K562 (cell line): ENCODE data around the gene TXNIP. TPM values are rescaled to one million over a fixed set of nuclear protein-coding genes. Genes with fewer than 3 reads are reported as not detected.
A peak's percentile ranks its signal among the peaks of the same experiment; 100 is the strongest.

Experiments used
- BRF1 ChIP-seq: IDR thresholded peaks from 3 replicates; pipeline ENCODE4 v1.6.1; 2011; ENCODE audit warnings: borderline replicate concordance, mild to moderate bottlenecking; ENCODE audit not compliant: insufficient read length; ENCODE audit errors: extremely low read depth
- CHD4 ChIP-seq: fragments of 200-600 bp; sonication (generic); IDR thresholded peaks from 3 replicates; pipeline ENCODE4 v1.6.1; 2012; ENCODE audit warnings: low read depth, mild to moderate bottlenecking, mixed read lengths, low read length, inconsistent platforms; ENCODE audit not compliant: insufficient read depth, insufficient replicate concordance, poor library complexity, severe bottlenecking
- ERF ChIP-seq: fragments of 450-650 bp; formaldehyde crosslinking; IDR thresholded peaks from 2 replicates; pipeline ENCODE4 v1.4.0; 2020; ENCODE audit warnings: mild to moderate bottlenecking, mixed read lengths
- ESRRA ChIP-seq: fragments of 450-650 bp; IDR thresholded peaks from 2 replicates; pipeline ENCODE4 v1.6.1; 2014; ENCODE audit warnings: low read depth, mild to moderate bottlenecking, moderate library complexity, borderline replicate concordance
- ESRRB ChIP-seq: fragments of 250-450 bp; sonication (Bioruptor Pico); IDR thresholded peaks from 2 replicates; pipeline ENCODE4 v1.5.0; 2020; ENCODE audit warnings: mild to moderate bottlenecking, moderate library complexity, borderline replicate concordance
- KLF16 ChIP-seq: IDR thresholded peaks from 2 replicates; pipeline ENCODE4 v1.6.1; 2016; ENCODE audit warnings: antibody characterized with exemption
- MLX ChIP-seq, 2 experiments: fragments of 450-650 bp in 1 of 2; sonication (generic) in 1 of 2; formaldehyde crosslinking; conservative IDR thresholded peaks; 2 replicates each; pipeline versions ENCODE4 v1.4.0 to v1.8.1; 2020 to 2022; ENCODE audit warnings: mild to moderate bottlenecking in 1 of 2, missing genetic modification reagents in 1 of 2
- NFIX ChIP-seq: fragments of 250-450 bp; sonication (Bioruptor Pico); IDR thresholded peaks from 2 replicates; pipeline ENCODE4 v1.4.0; 2020; ENCODE audit warnings: low read depth, mild to moderate bottlenecking, moderate library complexity
- NRF1 ChIP-seq, 2 experiments: fragments of 450-650 bp; IDR thresholded peaks in 1 of 2; conservative IDR thresholded peaks in 1 of 2; 2 replicates each; pipeline ENCODE4 v1.6.1; 2014; ENCODE audit warnings: mild to moderate bottlenecking in 2 of 2
- NUFIP1 ChIP-seq: fragments of 450-650 bp; IDR thresholded peaks from 2 replicates; pipeline ENCODE4 v1.6.1; 2018; ENCODE audit not compliant: partially characterized antibody
- PCBP1 ChIP-seq: fragments of 200-400 bp; formaldehyde crosslinking; IDR thresholded peaks from 2 replicates; pipeline ENCODE4 v1.6.1; 2018; ENCODE audit warnings: mild to moderate bottlenecking, low read depth, low read length; ENCODE audit not compliant: poor library complexity, severe bottlenecking
- POU5F1 ChIP-seq: fragments of 150-350 bp; IDR thresholded peaks from 2 replicates; pipeline ENCODE4 v1.6.1; 2014; ENCODE audit warnings: borderline replicate concordance, low read length, low read depth, mild to moderate bottlenecking; ENCODE audit not compliant: partially characterized antibody
- PURB ChIP-seq: sonication (generic); formaldehyde crosslinking; IDR thresholded peaks from 2 replicates; pipeline ENCODE4 v1.9.0; 2021; ENCODE audit warnings: low read depth, mild to moderate bottlenecking, missing genetic modification reagents
- RBM34 ChIP-seq: fragments of 200-400 bp; formaldehyde crosslinking; IDR thresholded peaks from 2 replicates; pipeline ENCODE4 v1.6.1; 2018; ENCODE audit warnings: low read length, borderline replicate concordance; ENCODE audit not compliant: insufficient read depth
- RFX1 ChIP-seq: fragments of 450-650 bp; IDR thresholded peaks from 2 replicates; pipeline ENCODE4 v1.6.1; 2016; ENCODE audit warnings: mild to moderate bottlenecking, moderate library complexity
- SETDB1 ChIP-seq: IDR thresholded peaks from one replicate; pipeline ENCODE4 v1.6.1; 2012; ENCODE audit warnings: low read length, control low read depth, inconsistent platforms
- SIN3B ChIP-seq: fragments of 450-650 bp; IDR thresholded peaks from 2 replicates; pipeline ENCODE4 v1.6.1; 2017; ENCODE audit warnings: low read depth, mild to moderate bottlenecking, moderate library complexity
- SIX5 ChIP-seq, 2 experiments: IDR thresholded peaks; 2 replicates each; pipeline ENCODE4 v1.6.1; 2011; ENCODE audit warnings: low read length in 2 of 2, borderline replicate concordance in 1 of 2, low read depth in 1 of 2, mild to moderate bottlenecking in 1 of 2, moderate library complexity in 1 of 2; ENCODE audit not compliant: insufficient read depth in 1 of 2
- SPI1 ChIP-seq: IDR thresholded peaks from 2 replicates; pipeline ENCODE4 v1.6.1; 2011; ENCODE audit warnings: low read depth, low read length, control low read depth, borderline replicate concordance
- THRB ChIP-seq: fragments of 450-650 bp; formaldehyde crosslinking; conservative IDR thresholded peaks from 2 replicates; pipeline ENCODE4 v1.4.0; 2022; ENCODE audit warnings: mild to moderate bottlenecking, missing genetic modification characterization
- WHSC1 ChIP-seq: IDR thresholded peaks from one replicate; pipeline ENCODE4 v1.6.1; 2012; ENCODE audit warnings: low read length, control low read depth, inconsistent platforms
- XRCC5 ChIP-seq: fragments of 200-400 bp; formaldehyde crosslinking; IDR thresholded peaks from 2 replicates; pipeline ENCODE4 v1.6.1; 2017; ENCODE audit warnings: low read depth, mild to moderate bottlenecking, low read length
- ZNF3 ChIP-seq: fragments of 250-450 bp; sonication (Bioruptor Pico); IDR thresholded peaks from 2 replicates; pipeline ENCODE4 v1.5.0; 2021; ENCODE audit warnings: mild to moderate bottlenecking, moderate library complexity
- ZNF384 ChIP-seq: IDR thresholded peaks from 2 replicates; pipeline ENCODE4 v1.6.1; 2012; ENCODE audit warnings: low read depth, low read length, improper control_type of control experiment
- ZNF436 ChIP-seq: fragments of 250-450, 450-650 bp; sonication (Bioruptor Pico); formaldehyde crosslinking; IDR thresholded peaks from 2 replicates; pipeline ENCODE4 v1.7.0; 2020; ENCODE audit warnings: mild to moderate bottlenecking
- ZNF740 ChIP-seq, 3 experiments: fragments of 200-800 bp in 1 of 3; sonication (Bioruptor generic) in 1 of 3; sonication (generic) in 1 of 3; formaldehyde crosslinking in 1 of 3; IDR thresholded peaks; 2 replicates each; pipeline versions ENCODE4 v1.6.1 to v1.8.0; 2016 to 2022; ENCODE audit warnings: mild to moderate bottlenecking in 2 of 3, missing compliant biosample characterization in 2 of 3, missing genetic modification characterization in 2 of 3, missing genetic modification reagents in 1 of 3
- polyA plus RNA-seq, 8 experiments: library from polyadenylated mRNA; depleted of rRNA in 4 of 8; stranded (reverse) in 5 of 8; unstranded in 3 of 8; fragments of >200 nt; fragmentation: Nextera tagmentation in 2 of 8; fragmentation: Illumina TruSeq in 1 of 8; extraction: Ambion mirVana in 2 of 8; extraction: Trizol in 1 of 8; gene quantifications; 2 replicates each; pipeline versions ENCODE4 v1.2.1 to v1.2.3, GENCODE V29; 2011 to 2014; ENCODE audit warnings: inconsistent platforms in 1 of 8, missing spikeins in 1 of 8
- total RNA-seq, 7 experiments: library from RNA; depleted of rRNA in 6 of 7; stranded (reverse); fragments of >200 nt in 6 of 7; fragmentation: Illumina TruSeq in 2 of 7; extraction: Trizol in 2 of 7; gene quantifications; 2 replicates each; pipeline versions ENCODE4 v1.2.1 to v1.2.3, GENCODE V29; 2011 to 2021; ENCODE audit warnings: low replicate concordance in 1 of 7

TXNIP gene
- total and polyA plus RNA-seq, 9 of the 15 experiments (the other 6 are each of a cell fraction or from before 2014, with no cell fraction given) = 120 to 499 (median 257) TPM

GRCh38 chr1:145995148-145995881 is 1.1 kb downstream of the TXNIP start (continued):
- TF ChIP-seq ESRRA (no peak), XRCC5 (no peak), ESRRB (CRISPR knock-in tag) (no peak), ERF (CRISPR knock-in tag) (no peak; the same call in 1 of the 2 replicates), THRB (CRISPR knock-in tag) (peak; percentile 71; the same call in 1 of the 2 replicates), RFX1 (no peak), ZNF436 (CRISPR knock-in tag) (no peak), WHSC1 (no peak), SIX5 (IDR thresholded peaks at IDR 0.05; ENCODE audit: borderline replicate concordance in 1 of 2, insufficient read depth in 1 of 2, low read depth in 1 of 2, low read length in 2 of 2) (no peak), ZNF740 (CRISPR knock-in tag; IDR thresholded peaks at IDR 0.05) (no peak), ZNF740 (tag; IDR thresholded peaks at IDR 0.05) (no peak), SPI1 (no peak), POU5F1 (no peak), ZNF384 (no peak), KLF16 (no peak), MLX (CRISPR knock-in tag; conservative IDR thresholded peaks at IDR 0.05) (no peak), PURB (CRISPR knock-in tag) (no peak), CHD4 (no peak), PCBP1 (no peak), ZNF3 (0 out of 2 replicates have a peak, but pooled peaks have one; percentile 14), SIN3B (no peak), NRF1 (conservative IDR thresholded peaks at IDR 0.05 in 1 of 2, IDR thresholded peaks at IDR 0.05 in 1 of 2) (no peak), SETDB1 (no peak), NUFIP1 (no peak), RBM34 (no peak), BRF1 (no peak), NFIX (CRISPR knock-in tag) (no peak)
